Activated CD8-positive, alpha-beta memory T cell treated with anti-CD3 and anti-CD28 coated beads, Interleukin-2, amount 50 U/mL, for 24 hours (primary cell): ENCODE measurements around the gene MAN1A2.
A peak's percentile ranks its signal among the peaks of the same experiment; 100 is the strongest.
"Not testable (repeated sequence)": the region's sequence is repeated elsewhere in the genome, so short reads cannot be mapped to it uniquely, and the experiment has no call there.

Experiments used
- DNase-seq: peaks from one replicate; pipeline ENCODE4 v3.0.0-alpha.2; 2020; ENCODE audit errors: extremely low read depth

The MAN1A2 gene

GRCh38 chr1:117367046-117368025 lies at the start of gene MAN1A2:
Gene MAN1A2, plus strand, starts transcription at chr1:117367449. Its CDS starts 735 bp downstream, at chr1:117368184.
- DNase-seq, result peak; percentile 28

- DNase-seq, result no peak
Measured at GRCh38 chr1:117318011-117318410, 49.2 kb upstream of the MAN1A2 start.

GRCh38 chr1:117318426-117318825 lies 48.8 kb upstream of the MAN1A2 start:
- DNase-seq, result no peak

GRCh38 chr1:117320515-117320914 lies 46.7 kb upstream of the MAN1A2 start:
- DNase-seq, result no peak

- no peak for DNase-seq
Measured at GRCh38 chr1:117321680-117322609, 45.3 kb upstream of the MAN1A2 start.

- no peak for DNase-seq
Measured at GRCh38 chr1:117324357-117324756, 42.9 kb upstream of the MAN1A2 start.

- not testable (repeated sequence) for DNase-seq
Measured at GRCh38 chr1:117326035-117326434, 41.2 kb upstream of the MAN1A2 start.

- no peak for DNase-seq
Measured at GRCh38 chr1:117327011-117327410, 40.2 kb upstream of the MAN1A2 start.

- no peak for DNase-seq
Measured at GRCh38 chr1:117335376-117336086, 31.7 kb upstream of the MAN1A2 start.

GRCh38 chr1:117336088-117336817 lies 31.0 kb upstream of the MAN1A2 start:
- DNase-seq, result no peak

GRCh38 chr1:117339866-117340700 lies 27.2 kb upstream of the MAN1A2 start:
- no peak for DNase-seq

- no peak for DNase-seq
Measured at GRCh38 chr1:117341123-117341522, 26.1 kb upstream of the MAN1A2 start.

- DNase-seq, result no peak
Measured at GRCh38 chr1:117342397-117342796, 24.9 kb upstream of the MAN1A2 start.

GRCh38 chr1:117346206-117346928 lies 20.9 kb upstream of the MAN1A2 start:
- DNase-seq, result no peak

GRCh38 chr1:117347907-117348306 lies 19.3 kb upstream of the MAN1A2 start:
- DNase-seq, result no peak

- DNase-seq, result not testable (repeated sequence)
Measured at GRCh38 chr1:117352695-117353094, 14.6 kb upstream of the MAN1A2 start.

GRCh38 chr1:117357833-117358603 lies 9.2 kb upstream of the MAN1A2 start:
- not testable (repeated sequence) for DNase-seq

GRCh38 chr1:117358604-117358887 lies 8.7 kb upstream of the MAN1A2 start:
- not testable (repeated sequence) for DNase-seq
